IPS-20b (cell line): ENCODE measurements around the gene GUCY2F.

ENCODE experiments used
- H3K27ac ChIP-seq: one replicate; pipeline ENCODE4 v1.5.1; 2013; ENCODE audit warnings: low read length
- H3K27me3 ChIP-seq: 2 replicates; pipeline ENCODE4 v1.6.1; 2013; ENCODE audit warnings: mild to moderate bottlenecking, low read length, inconsistent platforms; ENCODE audit not compliant: insufficient read depth
- H3K36me3 ChIP-seq: 2 replicates; pipeline ENCODE4 v1.6.1; 2013; ENCODE audit warnings: low read depth, mild to moderate bottlenecking, inconsistent platforms, low read length, moderate library complexity; ENCODE audit not compliant: insufficient read depth
- H3K4me1 ChIP-seq: 2 replicates; pipeline ENCODE4 v1.6.1; 2013; ENCODE audit warnings: mild to moderate bottlenecking, control low read depth, inconsistent platforms, low read length, moderate library complexity; ENCODE audit not compliant: insufficient read depth
- H3K4me3 ChIP-seq: 2 replicates; pipeline ENCODE4 v1.5.1; 2013; ENCODE audit warnings: mild to moderate bottlenecking, low read length, inconsistent platforms
- H3K9ac ChIP-seq: 2 replicates; pipeline ENCODE4 v1.6.1; 2013; ENCODE audit warnings: low read depth, mild to moderate bottlenecking, inconsistent platforms, low read length, moderate library complexity
- H3K9me3 ChIP-seq: 2 replicates; pipeline ENCODE4 v1.6.1; 2013; ENCODE audit warnings: mild to moderate bottlenecking, low read depth, low read length, inconsistent platforms; ENCODE audit not compliant: insufficient read depth

GUCY2F gene

GRCh38 chrX:109336141-109336540, 145.7 kb downstream of the GUCY2F start:
- H3K4me3 ChIP-seq = no peak overlapping the region
- no peaks in the 10 kb centered on the region for H3K27me3 ChIP-seq
- peaks cover 16% of the 10 kb centered on the region; the same call in 1 of the 2 replicates for H3K9me3 ChIP-seq
- no peaks in the 10 kb centered on the region for H3K36me3 ChIP-seq
- H3K4me1 ChIP-seq = no peaks in the 10 kb centered on the region
- H3K27ac ChIP-seq = no peak overlapping the region
- H3K9ac ChIP-seq = no peak overlapping the region

DNA sequence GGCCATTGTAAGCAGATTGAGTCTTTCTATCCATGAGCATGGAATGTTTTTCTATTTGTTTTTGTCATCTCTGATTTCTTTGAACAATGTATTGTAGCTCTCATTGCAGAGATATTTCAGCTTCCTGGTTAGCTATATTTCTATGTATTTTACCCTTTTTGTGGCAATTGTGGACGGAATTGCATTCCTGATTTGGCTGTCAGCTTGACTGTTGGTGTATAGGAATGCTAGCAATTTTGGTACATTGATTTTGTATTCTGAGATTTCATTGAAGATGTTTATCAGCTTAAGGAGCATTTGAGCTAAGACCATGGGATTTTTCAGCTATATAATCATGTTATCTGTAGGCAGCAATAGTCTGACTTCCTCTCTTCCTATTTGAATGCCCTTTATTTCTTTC, 154.6 kb downstream of the GUCY2F start:
- no peaks in the 10 kb centered on the region; the same call in 1 of the 2 replicates for H3K9me3 ChIP-seq
- H3K36me3 ChIP-seq = no peaks in the 10 kb centered on the region
- no peak overlapping the region for H3K4me3 ChIP-seq
- no peak overlapping the region for H3K9ac ChIP-seq
- no peaks in the 10 kb centered on the region for H3K4me1 ChIP-seq
- no peak overlapping the region for H3K27ac ChIP-seq
- H3K27me3 ChIP-seq = no peaks in the 10 kb centered on the region
